Stimulated activated CD4-positive, alpha-beta T cell treated with anti-CD3 and anti-CD28 coated beads, Interleukin-1b, Interleukin-23, amount 100 ng/mL, for 4 hours (primary cell): ENCODE data around the gene NEDD4L.
"Not testable (repeated sequence)": the region's sequence is repeated elsewhere in the genome, so short reads cannot be mapped to it uniquely, and the experiment has no call there.

Experiments
- DNase-seq, 2 donors: peaks; one replicate each; pipeline ENCODE4 v3.0.0-alpha.2; 2020; ENCODE audit warnings: low read depth in 2 of 2

Gene NEDD4L

GRCh38 chr18:58026857-58027256 is 17.2 kb upstream of the NEDD4L start:
- DNase-seq, result no peak

GRCh38 chr18:58027341-58027740 is 16.7 kb upstream of the NEDD4L start:
- DNase-seq, result no peak

GRCh38 chr18:58028109-58028784 is 15.8 kb upstream of the NEDD4L start:
- no peak for DNase-seq

- no peak for DNase-seq
Measured at GRCh38 chr18:58032233-58032632, 11.8 kb upstream of the NEDD4L start.

GRCh38 chr18:58033216-58033615 is 10.8 kb upstream of the NEDD4L start:
- no peak for DNase-seq

GRCh38 chr18:58034370-58034769 is 9.7 kb upstream of the NEDD4L start:
- no peak for DNase-seq

GRCh38 chr18:58037163-58037562 is 6.9 kb upstream of the NEDD4L start:
- no peak for DNase-seq

- no peak for DNase-seq
Measured at GRCh38 chr18:58038063-58038462, 6.0 kb upstream of the NEDD4L start.

- no peak for DNase-seq
Measured at GRCh38 chr18:58041633-58042032, 2.4 kb upstream of the NEDD4L start.

GRCh38 chr18:58042826-58043490 is 1.1 kb upstream of the NEDD4L start:
- DNase-seq, result no peak

- peak in 1 of 2 donors; percentile 27 for DNase-seq
Measured at GRCh38 chr18:58044370-58045241, 580 bp downstream of the NEDD4L start.

- DNase-seq, result peak in 1 of 2 donors; percentile 26
Measured at GRCh38 chr18:58045242-58046092, 1.4 kb downstream of the NEDD4L start.

- no peak for DNase-seq
Measured at GRCh38 chr18:58046093-58046793, 2.2 kb downstream of the NEDD4L start.

- DNase-seq, result no peak
Measured at GRCh38 chr18:58046794-58047555, 2.9 kb downstream of the NEDD4L start.

GRCh38 chr18:58047556-58047882 is 3.5 kb downstream of the NEDD4L start:
- DNase-seq, result no peak

- DNase-seq, result no peak
Measured at GRCh38 chr18:58048081-58048642, 4.1 kb downstream of the NEDD4L start.

GRCh38 chr18:58049000-58049688 is 5.1 kb downstream of the NEDD4L start:
- DNase-seq, result no peak

- DNase-seq, result not testable (repeated sequence)
Measured at GRCh38 chr18:58050963-58051362, 6.9 kb downstream of the NEDD4L start.

GRCh38 chr18:58051765-58052460 is 7.9 kb downstream of the NEDD4L start:
- DNase-seq, result no peak
